Measurements from ENCODE around the gene RGS3.

The RGS3 gene

GRCh38 chr9:113620377-113621161 lies 157.0 kb downstream of the RGS3 start:
- DNase-seq (ENCODE audit: insufficient read length, low spot score) = no peak
- no peak for FAIRE-seq
- no peak for TF ChIP-seq CTCF (IDR thresholded peaks at IDR 0.05; ENCODE audit: insufficient read depth, missing control alignments)

DNA sequence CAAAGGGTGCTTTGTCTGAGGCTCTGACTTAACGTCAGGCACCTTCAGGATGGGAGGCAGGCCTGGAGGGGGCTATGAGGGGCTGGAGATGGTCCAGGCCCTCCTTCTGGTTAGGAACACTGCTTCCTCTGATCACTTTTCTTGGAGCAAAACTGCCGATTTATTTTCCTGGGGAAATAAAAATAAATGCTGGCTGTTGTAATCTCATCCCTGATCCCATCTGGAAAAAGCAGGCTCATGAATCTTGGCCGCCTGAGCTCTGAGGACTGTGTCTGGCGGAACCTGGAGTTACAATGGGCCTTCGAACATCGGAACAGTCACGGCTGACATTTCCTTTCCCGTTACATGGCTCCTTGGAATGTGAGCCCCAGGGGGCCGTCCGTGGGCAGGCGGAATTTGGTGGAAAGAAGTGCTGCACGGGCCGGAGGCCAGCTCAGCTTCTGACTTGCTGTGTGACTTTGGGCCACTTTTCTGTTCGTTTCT lies 157.8 kb downstream of the RGS3 start:
- no peak for TF ChIP-seq CTCF (IDR thresholded peaks at IDR 0.05; ENCODE audit: insufficient read depth, missing control alignments)
- FAIRE-seq = no peak
- DNase-seq (ENCODE audit: insufficient read length, low spot score) = no peak

DNA sequence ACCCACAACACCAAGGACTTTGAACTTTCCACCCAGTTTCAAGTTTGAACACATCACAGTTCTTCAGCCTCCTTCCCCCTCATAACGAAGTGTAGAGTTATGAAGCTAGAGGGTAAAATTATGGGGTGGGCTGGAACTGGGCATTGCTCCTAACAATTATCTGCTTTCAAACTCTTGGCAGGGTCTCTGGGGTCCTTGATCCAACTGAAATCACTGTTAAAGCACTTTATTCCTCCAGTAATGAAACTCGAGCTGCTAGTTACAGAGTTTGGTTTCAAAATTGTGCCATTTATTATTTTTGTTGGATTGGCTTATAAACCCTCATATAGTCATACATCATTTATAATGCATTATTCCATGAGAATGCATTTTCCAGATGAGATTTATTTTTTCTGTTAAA lies 158.5 kb downstream of the RGS3 start:
- DNase-seq (ENCODE audit: insufficient read length, low spot score) (no peak), FAIRE-seq (no peak)
- TF ChIP-seq CTCF (IDR thresholded peaks at IDR 0.05; ENCODE audit: insufficient read depth, missing control alignments) = no peak

GRCh38 chr9:113622600-113623400 lies 159.3 kb downstream of the RGS3 start:
- FAIRE-seq = no peak
- DNase-seq (ENCODE audit: insufficient read length, low spot score) = no peak

DNA sequence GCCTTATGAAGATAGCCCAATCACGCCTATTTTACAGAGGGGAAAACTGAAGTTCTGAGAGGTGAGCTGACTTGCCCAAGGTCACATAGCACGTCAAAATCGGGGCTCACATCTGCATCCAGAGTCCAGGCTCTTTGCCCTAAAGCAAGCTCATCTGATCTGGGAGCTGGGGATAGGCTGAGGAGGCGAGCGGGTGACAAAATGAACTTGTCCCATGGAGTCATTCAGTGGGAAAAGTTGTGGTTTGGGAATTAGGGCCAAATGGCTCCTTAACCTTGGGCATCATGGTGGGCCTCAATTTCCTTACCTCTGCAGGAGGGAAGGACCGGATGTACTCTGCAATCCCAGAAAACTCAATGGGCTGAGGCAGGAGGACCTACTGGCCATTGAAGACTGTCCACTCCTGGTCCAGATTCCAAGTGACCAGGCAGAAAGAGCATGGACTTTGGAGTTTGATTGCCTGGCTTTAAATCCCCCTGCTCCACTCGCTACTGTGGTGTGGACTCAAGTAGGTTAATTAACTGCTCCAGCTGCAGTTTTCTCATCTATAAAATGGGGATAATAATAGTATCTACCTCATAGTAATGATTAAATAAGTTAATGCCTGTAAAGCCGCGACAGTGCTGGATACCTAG lies 160.4 kb downstream of the RGS3 start:
- FAIRE-seq = no peak
- no peak for TF ChIP-seq CTCF (IDR thresholded peaks at IDR 0.05; ENCODE audit: insufficient read depth, missing control alignments)
- no peak for DNase-seq (ENCODE audit: insufficient read length, low spot score)

More at GRCh38 chr9:113622600-113623400, 159.3 kb downstream of the RGS3 start:
- no peak for TF ChIP-seq CTCF (IDR thresholded peaks at IDR 0.05; ENCODE audit: insufficient read depth, missing control alignments)

- DNase-seq (ENCODE audit: insufficient read length, low spot score) (no peak), FAIRE-seq (no peak)
- no peak for TF ChIP-seq CTCF (IDR thresholded peaks at IDR 0.05; ENCODE audit: insufficient read depth, missing control alignments)
Measured at GRCh38 chr9:113624721-113625120, 161.2 kb downstream of the RGS3 start.
